Superior temporal gyrus (tissue), 1 donor: ENCODE results near the gene REPIN1.

Source experiments
- DNase-seq: peaks from one replicate; pipeline ENCODE4 v3.0.0-alpha.2; 2016; ENCODE audit errors: extremely low spot score

REPIN1 gene

DNA sequence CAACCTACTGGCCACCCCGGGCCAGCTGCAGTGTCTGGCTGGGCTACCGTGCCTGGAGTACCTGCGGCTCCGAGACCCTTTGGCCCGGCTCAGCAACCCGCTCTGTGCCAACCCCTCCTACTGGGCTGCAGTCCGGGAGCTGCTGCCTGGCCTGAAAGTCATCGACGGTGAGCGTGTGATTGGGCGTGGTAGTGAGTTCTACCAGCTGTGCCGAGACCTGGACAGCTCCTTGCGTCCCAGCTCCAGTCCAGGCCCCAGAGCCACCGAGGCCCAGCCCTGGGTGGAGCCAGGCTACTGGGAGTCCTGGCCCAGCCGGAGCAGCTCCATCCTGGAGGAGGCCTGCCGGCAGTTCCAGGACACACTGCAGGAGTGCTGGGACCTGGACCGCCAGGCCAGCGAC is 31.4 kb upstream of the REPIN1 start:
- DNase-seq = no peak

DNA sequence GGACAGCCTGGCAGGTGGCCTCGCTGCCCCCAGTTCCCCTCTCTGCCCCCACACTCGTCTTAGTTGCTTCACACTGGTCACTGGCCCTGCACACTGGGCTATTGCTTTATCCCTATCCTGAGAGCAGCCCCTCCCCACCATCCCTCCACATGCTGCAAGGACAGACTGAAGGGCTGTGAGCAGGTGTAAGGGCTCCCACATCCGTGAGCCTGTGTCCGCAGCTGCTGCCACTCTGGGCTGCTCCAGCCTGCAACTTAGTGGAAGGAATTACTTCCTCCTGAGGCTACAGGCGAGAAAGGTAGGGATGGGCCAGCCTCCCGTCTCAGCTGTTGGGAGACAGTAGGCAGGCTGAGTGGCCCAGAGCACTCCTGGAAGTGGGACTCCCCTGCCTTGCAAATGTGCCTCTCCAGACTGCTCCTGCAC is 31.0 kb upstream of the REPIN1 start:
- DNase-seq = no peak

DNA sequence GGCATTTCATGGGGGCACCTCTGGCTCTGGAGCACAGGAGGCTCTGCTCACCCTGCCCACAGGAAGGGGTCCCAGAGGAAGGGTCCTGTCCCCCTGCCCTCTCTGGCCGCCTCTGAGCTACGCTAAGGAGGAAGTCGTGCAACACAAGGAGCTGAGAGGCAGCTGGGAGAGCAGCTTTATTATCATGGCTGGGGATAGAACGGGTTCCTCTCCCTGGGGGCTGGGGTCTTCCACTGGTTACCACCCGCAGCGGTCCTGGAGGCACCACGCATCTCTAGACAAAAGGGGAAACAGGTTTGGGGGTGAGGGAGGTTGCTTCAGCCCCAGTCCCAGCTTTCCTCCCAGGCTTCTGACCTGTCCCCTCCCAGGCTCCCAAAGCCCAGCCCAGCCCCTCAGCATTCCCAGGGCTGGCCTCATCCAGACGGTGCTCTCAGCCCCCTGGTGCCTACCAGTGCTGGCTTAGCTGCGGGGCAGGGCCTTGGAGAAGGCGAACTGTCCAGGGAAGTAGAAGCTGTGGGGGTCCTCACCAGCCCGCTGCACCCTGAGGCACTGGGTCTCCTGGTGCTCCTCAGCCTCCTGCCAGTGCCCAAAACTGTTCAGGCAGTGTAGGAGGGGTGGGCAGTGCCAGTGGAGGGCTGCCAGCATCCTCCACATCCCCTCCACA is 30.3 kb upstream of the REPIN1 start:
- no peak for DNase-seq

DNA sequence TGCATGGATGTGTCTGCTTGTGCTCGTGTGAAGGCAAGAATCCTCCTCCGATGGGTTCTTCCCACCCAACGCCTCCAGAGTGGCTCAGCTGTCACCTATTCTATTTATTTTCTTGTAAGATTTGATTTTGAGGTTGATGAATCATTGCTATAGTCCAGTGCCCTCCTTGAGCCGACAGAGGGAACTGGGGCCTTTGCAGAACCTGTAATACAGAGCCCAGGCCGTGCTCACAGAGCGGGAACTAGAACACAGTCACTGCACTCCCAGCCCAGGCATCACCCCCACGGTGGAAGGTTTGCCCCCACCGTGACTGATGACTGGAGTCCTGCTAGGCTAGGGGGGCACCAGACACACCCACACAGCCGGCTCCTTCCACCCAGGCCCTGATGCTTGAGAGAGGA is 29.2 kb upstream of the REPIN1 start:
- no peak for DNase-seq

DNA sequence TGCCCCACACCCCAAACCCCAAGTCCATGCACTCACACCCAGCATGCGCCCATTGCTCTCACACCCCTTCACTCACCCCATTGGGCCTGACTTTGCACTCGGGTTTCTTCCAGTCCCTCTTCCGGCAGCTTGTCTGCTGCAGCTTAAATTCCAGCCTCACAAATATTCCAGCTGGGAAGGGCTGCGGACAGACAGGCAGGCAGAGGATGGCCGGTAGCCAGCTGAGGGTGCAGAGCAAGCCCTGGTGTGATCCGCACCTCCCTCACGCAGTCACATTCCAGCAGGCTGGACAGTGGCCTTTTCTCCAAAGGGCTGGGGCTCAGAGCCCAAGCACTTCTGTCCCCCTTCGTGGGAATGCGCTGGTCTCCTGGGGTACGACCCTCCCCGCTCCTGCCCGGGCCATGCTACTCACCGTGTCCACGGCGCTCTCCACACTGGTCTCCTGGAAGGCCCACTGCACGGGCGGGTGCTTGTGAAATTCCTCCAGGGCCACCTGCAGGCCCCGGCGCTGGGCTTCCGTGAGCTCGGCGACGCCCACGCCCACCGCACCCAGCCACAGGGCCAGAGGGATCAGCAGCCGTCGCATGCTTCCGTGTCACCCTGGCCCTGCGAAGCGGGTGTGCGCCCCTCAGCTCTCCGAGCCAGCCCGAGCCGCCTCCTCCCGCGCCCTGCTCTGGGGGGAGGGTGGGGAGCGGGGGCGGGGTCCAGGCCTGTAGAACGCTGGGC is 28.4 kb upstream of the REPIN1 start:
- no peak for DNase-seq

- DNase-seq = no peak
Measured at GRCh38 chr7:150340875-150341262, 27.8 kb upstream of the REPIN1 start.

- DNase-seq = no peak
Measured at GRCh38 chr7:150341263-150342120, 27.1 kb upstream of the REPIN1 start, which contains the start of gene RARRES2. TSS of gene RARRES2 (minus strand) at chr7:150341629. CDS start at chr7:150340609, 1,020 bp downstream.

- no peak for DNase-seq
Measured at GRCh38 chr7:150342121-150342408, 26.6 kb upstream of the REPIN1 start.

DNA sequence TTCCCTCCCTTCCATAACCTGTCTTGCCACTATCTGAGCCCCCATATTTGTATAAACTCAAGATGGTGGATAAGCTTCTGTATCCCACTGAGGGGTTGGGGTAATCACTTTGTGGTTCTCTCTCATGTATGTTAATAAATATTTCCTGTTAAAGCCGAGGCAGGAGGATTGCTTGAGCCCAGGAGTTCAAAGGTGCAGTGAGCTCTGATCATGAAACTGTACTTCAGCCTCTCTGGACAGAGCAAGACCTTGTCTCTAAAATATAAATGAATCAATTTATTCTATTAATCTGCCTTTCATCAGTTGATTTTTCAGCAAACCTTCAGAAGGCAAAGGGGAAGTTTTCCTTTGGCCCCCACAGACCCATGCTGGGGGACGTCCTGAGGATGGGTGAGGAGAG is 25.4 kb upstream of the REPIN1 start:
- DNase-seq = no peak

DNA sequence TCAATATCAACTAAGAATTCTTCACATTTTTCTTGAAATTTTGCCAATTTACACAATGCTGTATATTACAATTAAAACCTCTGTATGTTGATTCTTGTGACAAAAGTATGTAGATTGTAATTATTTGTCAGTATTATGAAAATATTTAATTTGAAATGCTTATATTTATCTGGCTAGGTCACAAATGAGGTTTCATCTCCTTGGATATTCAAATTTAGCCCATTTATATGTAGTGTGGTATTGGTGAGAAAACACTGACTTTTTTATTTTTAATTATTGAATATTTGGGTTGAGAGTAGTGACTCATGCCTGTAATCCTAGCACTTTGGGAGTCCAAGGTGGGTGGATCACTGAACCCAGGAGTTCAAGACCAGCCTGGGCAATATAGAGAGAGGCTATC is 24.3 kb upstream of the REPIN1 start:
- DNase-seq = no peak

DNA sequence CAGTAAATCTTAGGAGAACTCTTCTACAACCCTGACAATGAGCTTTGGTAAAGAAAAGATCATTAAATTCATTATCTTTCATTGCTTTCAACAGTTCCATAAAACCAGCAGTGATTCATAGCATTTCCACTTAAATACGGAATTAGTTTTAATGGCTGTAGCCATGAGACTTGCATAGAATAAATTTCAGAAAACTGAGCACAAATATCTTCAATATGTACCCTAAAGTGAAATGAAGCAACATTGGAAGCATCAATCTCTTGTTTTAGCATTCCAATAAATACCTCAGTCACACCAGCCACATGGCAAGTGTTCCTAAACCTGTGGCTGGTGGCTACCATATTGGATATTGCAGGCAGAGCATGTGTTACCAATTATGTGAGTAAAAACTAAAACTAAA is 23.6 kb upstream of the REPIN1 start:
- DNase-seq = no peak

- DNase-seq = no peak
Measured at GRCh38 chr7:150346922-150347321, 21.7 kb upstream of the REPIN1 start.

DNA sequence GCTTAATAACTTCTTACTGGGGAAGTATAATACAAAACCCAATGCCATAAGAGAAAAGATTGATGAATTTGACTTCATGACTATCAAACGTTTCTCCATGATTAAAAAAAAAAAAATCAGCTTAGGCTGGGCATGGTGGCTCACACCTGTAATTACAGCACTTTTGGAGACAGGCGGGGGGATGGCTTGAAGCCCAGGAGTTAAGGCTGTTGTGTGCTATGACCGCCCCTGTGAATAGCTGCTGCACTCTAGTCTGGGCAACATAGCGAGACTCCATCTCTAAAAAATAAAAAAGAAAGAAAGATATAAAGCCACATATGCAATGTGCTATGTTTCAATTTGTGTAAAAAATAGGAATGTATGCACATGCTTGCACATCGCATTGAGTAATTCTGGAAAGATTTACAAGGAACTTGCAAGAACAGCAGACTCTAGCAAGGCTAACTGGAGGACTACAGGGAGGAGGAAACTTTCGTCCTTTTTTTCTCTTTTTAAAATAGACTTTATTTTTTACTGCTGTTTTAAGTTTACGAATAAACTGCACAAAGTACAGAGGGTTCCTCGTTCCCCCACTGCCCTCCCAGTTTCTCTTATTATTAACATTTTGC is 16.9 kb upstream of the REPIN1 start:
- DNase-seq = no peak

DNA sequence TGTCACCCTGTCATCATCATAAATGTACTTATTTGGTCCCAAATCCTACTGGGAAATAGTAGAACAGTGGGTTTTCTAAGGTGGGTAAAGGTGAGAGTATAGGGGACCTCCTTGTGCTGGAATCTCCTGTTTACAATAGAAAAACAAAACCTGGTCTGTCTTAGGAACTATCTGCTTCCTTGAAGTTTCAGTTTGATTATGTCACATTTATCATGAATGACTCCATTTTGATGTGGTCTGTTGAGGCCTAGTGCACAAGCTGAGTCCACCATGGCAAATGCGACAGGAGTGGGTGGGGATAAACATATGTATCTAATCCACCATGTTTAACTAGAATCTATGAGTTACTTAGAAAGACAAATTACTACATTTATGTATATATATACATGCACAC is 13.0 kb upstream of the REPIN1 start:
- no peak for DNase-seq

- DNase-seq = peak; percentile 69
Measured at GRCh38 chr7:150356265-150356897, 12.2 kb upstream of the REPIN1 start.

GRCh38 chr7:150357270-150357669 is 11.4 kb upstream of the REPIN1 start:
- DNase-seq = no peak

DNA sequence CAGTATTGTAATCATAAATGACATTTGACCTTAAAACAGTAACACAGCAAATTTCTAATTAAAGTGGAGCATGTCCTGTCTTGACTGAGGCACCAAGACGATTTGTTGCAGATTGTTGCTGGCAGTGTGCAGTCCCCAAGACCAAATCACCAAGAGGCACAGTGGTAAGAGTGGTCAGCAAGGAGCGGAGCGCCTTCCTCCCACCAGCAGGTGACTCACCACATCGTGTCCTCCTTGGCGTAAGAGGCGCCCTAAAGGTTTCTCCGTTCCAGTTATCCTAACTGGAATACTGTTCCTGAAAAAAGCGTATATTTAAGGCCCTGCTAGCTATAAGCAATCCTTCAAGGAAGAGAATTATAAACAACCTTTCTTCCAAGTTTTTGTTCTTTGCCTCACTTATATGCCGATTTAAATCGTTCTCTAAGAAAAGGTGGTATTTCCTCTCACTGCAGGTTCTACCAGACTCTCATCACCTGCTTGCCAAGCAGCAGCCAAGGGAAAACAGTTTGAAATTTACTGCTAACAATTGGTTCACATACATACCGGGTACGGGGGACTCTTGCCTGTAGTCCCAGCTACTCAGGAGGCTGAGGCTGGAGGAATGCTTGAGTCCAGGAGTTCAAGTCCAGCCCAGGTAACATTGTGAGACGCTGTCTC is 10.7 kb upstream of the REPIN1 start:
- no peak for DNase-seq

DNA sequence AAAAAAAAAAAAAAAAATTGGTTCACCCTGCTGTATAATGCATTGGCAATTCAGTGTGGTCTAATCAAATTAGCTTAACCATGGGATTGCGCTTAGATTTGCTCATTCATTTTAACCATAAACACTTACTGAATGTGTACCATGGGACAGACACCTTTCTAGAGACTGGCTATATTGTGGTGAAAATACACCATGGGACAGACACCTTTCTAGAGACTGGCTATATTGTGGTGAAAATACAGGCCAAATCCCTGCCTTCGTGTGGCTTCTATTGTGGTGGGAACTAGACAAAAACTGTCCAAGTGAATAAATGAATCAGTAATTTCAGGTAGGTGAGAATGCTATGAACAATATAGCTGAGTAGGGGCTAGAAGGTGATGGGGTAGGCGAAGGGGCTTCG is 10.2 kb upstream of the REPIN1 start:
- DNase-seq = no peak

- no peak for DNase-seq
Measured at GRCh38 chr7:150358988-150359621, 9.5 kb upstream of the REPIN1 start.

DNA sequence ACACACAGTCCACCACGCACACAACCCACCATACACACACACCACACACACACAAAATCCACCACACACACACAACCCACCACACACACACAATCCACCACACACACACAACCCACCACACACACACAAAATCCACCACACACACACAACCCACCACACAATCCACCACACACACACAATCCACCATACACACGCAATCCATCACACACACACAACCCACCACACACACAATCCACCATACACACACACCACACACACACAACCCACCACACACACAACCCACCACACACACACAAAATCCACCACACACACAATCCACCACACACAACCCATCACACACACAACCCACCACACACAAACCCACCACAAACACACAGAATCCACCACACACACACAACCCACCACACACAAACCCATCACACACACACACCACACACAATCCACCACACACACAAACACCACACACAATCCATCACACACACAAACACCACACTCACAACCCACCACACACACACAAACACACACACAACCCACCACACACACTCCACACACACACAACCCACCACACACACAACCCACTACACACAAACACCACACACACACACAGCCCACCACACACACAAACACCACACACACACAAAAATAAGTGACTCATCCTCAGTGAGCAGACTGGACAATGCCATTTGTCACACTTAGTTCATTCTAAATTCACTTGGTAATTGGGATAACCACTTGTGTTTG is 8.8 kb upstream of the REPIN1 start:
- DNase-seq = no peak
